ENCODE data around the gene TRAF6.

The TRAF6 gene

GRCh38 chr11:36509201-36509639 is 852 bp downstream of the TRAF6 start:
- no peak for TF ChIP-seq CTCF (conservative IDR thresholded peaks at IDR 0.05; ENCODE audit: control insufficient read depth, insufficient read depth, low read depth, low read length)
- peak; percentile 24 for DNase-seq (ENCODE audit: low read depth)
- H3K4me3 ChIP-seq (ENCODE audit: control insufficient read depth, low read depth, low read length) = peak overlapping the region; percentile 97

- TF ChIP-seq CTCF (conservative IDR thresholded peaks at IDR 0.05; ENCODE audit: control insufficient read depth, insufficient read depth, low read depth, low read length) = no peak
- no peak for DNase-seq (ENCODE audit: low read depth)
- peak overlapping the region; percentile 97 for H3K4me3 ChIP-seq (ENCODE audit: control insufficient read depth, low read depth, low read length)
These were observed 1.3 kb downstream of the TRAF6 start for GRCh38 chr11:36508743-36509142.

- no peak for TF ChIP-seq CTCF (conservative IDR thresholded peaks at IDR 0.05; ENCODE audit: control insufficient read depth, insufficient read depth, low read depth, low read length)
- no peak for DNase-seq (ENCODE audit: low read depth)
- peak overlapping the region; percentile 97 for H3K4me3 ChIP-seq (ENCODE audit: control insufficient read depth, low read depth, low read length)
These were observed 2.1 kb downstream of the TRAF6 start for GRCh38 chr11:36507824-36508489.

GRCh38 chr11:36501236-36501635 is 8.8 kb downstream of the TRAF6 start:
- TF ChIP-seq CTCF (conservative IDR thresholded peaks at IDR 0.05; ENCODE audit: control insufficient read depth, insufficient read depth, low read depth, low read length) = no peak
- DNase-seq (ENCODE audit: low read depth) = no peak
- H3K4me3 ChIP-seq (ENCODE audit: control insufficient read depth, low read depth, low read length) = no peak overlapping the region

- TF ChIP-seq CTCF (conservative IDR thresholded peaks at IDR 0.05; ENCODE audit: control insufficient read depth, insufficient read depth, low read depth, low read length) = no peak
- peak; percentile 92 for DNase-seq (ENCODE audit: low read depth)
- no peak overlapping the region for H3K4me3 ChIP-seq (ENCODE audit: control insufficient read depth, low read depth, low read length)
These were observed 9.8 kb downstream of the TRAF6 start for GRCh38 chr11:36500315-36500721.

- DNase-seq (ENCODE audit: low read depth) = no peak
- no peak for TF ChIP-seq CTCF (conservative IDR thresholded peaks at IDR 0.05; ENCODE audit: control insufficient read depth, insufficient read depth, low read depth, low read length)
- H3K4me3 ChIP-seq (ENCODE audit: control insufficient read depth, low read depth, low read length) = no peak overlapping the region
These were observed 10.8 kb downstream of the TRAF6 start for GRCh38 chr11:36499315-36499714.
